ENCODE measurements around the gene THOC3.
"Not testable (repeated sequence)": the region's sequence is repeated elsewhere in the genome, so short reads cannot be mapped to it uniquely, and the experiment has no call there.

The THOC3 gene

GRCh38 chr5:175967471-175968372 lies at the start of gene THOC3:
Gene THOC3, minus strand, starts transcription at chr5:175968315. Its CDS starts 107 bp downstream, at chr5:175968208.
- DNase-seq (ENCODE audit: low spot score) = peak; percentile 84

- DNase-seq (ENCODE audit: low spot score) = not testable (repeated sequence)
Observed at GRCh38 chr5:176017324-176017723, 49.2 kb upstream of the THOC3 start.

- DNase-seq (ENCODE audit: low spot score) = not testable (repeated sequence)
Observed at GRCh38 chr5:176014360-176014759, 46.2 kb upstream of the THOC3 start.

- not testable (repeated sequence) for DNase-seq (ENCODE audit: low spot score)
Observed at GRCh38 chr5:176011088-176011487, 43.0 kb upstream of the THOC3 start.

GRCh38 chr5:176010202-176010601 lies 42.1 kb upstream of the THOC3 start:
- DNase-seq (ENCODE audit: low spot score) = not testable (repeated sequence)

GRCh38 chr5:176007220-176007619 lies 39.1 kb upstream of the THOC3 start:
- not testable (repeated sequence) for DNase-seq (ENCODE audit: low spot score)

- not testable (repeated sequence) for DNase-seq (ENCODE audit: low spot score)
Observed at GRCh38 chr5:176006819-176007218, 38.7 kb upstream of the THOC3 start.

- DNase-seq (ENCODE audit: low spot score) = not testable (repeated sequence)
Observed at GRCh38 chr5:175997979-175998378, 29.9 kb upstream of the THOC3 start.

- DNase-seq (ENCODE audit: low spot score) = not testable (repeated sequence)
Observed at GRCh38 chr5:175997495-175997894, 29.4 kb upstream of the THOC3 start.

GRCh38 chr5:175996791-175997190 lies 28.7 kb upstream of the THOC3 start:
- not testable (repeated sequence) for DNase-seq (ENCODE audit: low spot score)

GRCh38 chr5:175995506-175995905 lies 27.4 kb upstream of the THOC3 start:
- not testable (repeated sequence) for DNase-seq (ENCODE audit: low spot score)

GRCh38 chr5:175979371-175979995 lies 11.4 kb upstream of the THOC3 start:
- not testable (repeated sequence) for DNase-seq (ENCODE audit: low spot score)

GRCh38 chr5:175968381-175968780 lies 266 bp upstream of the THOC3 start:
- DNase-seq (ENCODE audit: low spot score) = not testable (repeated sequence)

GRCh38 chr5:175962329-175962728 lies 5.8 kb downstream of the THOC3 start:
- not testable (repeated sequence) for DNase-seq (ENCODE audit: low spot score)

GRCh38 chr5:175960228-175960627 lies 7.9 kb downstream of the THOC3 start:
- DNase-seq (ENCODE audit: low spot score) = not testable (repeated sequence)

GRCh38 chr5:175958515-175958914 lies 9.6 kb downstream of the THOC3 start:
- DNase-seq (ENCODE audit: low spot score) = not testable (repeated sequence)

- DNase-seq (ENCODE audit: low spot score) = not testable (repeated sequence)
Observed at GRCh38 chr5:175954107-175954506, 14.0 kb downstream of the THOC3 start.

- not testable (repeated sequence) for DNase-seq (ENCODE audit: low spot score)
Observed at GRCh38 chr5:175952810-175953209, 15.3 kb downstream of the THOC3 start.

GRCh38 chr5:175951339-175951969 lies 16.7 kb downstream of the THOC3 start:
- not testable (repeated sequence) for DNase-seq (ENCODE audit: low spot score)

- DNase-seq (ENCODE audit: low spot score) = not testable (repeated sequence)
Observed at GRCh38 chr5:175948329-175949108, 19.6 kb downstream of the THOC3 start.

- not testable (repeated sequence) for DNase-seq (ENCODE audit: low spot score)
Observed at GRCh38 chr5:175943253-175943652, 24.9 kb downstream of the THOC3 start.

- DNase-seq (ENCODE audit: low spot score) = not testable (repeated sequence)
Observed at GRCh38 chr5:175940632-175941031, 27.5 kb downstream of the THOC3 start.
